Adrenal gland (tissue), 5 donors: ENCODE measurements around the gene HERC6.

ENCODE experiments used
- POLR2A ChIP-seq, 2 donors: fragments of 450-650 bp; IDR thresholded peaks; one replicate each; pipeline ENCODE4 v1.6.1; 2017; ENCODE audit warnings: antibody characterized with exemption in 2 of 2, mild to moderate bottlenecking in 2 of 2, moderate library complexity in 1 of 2
- TF ChIP-seq, protein P1 (sequence below), 6 experiments: fragments of 450-650 bp in 4 of 6; fragments of 200-600 bp in 2 of 6; sonication (generic) in 1 of 6; IDR thresholded peaks; 1 replicate in 5 of 6; 2 replicates in 1 of 6; pipeline versions ENCODE4 v1.5.1 to v1.8.0; 2016 to 2021; ENCODE audit warnings: antibody characterized with exemption in 6 of 6, mild to moderate bottlenecking in 2 of 6, moderate library complexity in 1 of 6
- donor health status: DM: no; HTN: no; CAD: no.

- TF ChIP-seq, protein P1, sequence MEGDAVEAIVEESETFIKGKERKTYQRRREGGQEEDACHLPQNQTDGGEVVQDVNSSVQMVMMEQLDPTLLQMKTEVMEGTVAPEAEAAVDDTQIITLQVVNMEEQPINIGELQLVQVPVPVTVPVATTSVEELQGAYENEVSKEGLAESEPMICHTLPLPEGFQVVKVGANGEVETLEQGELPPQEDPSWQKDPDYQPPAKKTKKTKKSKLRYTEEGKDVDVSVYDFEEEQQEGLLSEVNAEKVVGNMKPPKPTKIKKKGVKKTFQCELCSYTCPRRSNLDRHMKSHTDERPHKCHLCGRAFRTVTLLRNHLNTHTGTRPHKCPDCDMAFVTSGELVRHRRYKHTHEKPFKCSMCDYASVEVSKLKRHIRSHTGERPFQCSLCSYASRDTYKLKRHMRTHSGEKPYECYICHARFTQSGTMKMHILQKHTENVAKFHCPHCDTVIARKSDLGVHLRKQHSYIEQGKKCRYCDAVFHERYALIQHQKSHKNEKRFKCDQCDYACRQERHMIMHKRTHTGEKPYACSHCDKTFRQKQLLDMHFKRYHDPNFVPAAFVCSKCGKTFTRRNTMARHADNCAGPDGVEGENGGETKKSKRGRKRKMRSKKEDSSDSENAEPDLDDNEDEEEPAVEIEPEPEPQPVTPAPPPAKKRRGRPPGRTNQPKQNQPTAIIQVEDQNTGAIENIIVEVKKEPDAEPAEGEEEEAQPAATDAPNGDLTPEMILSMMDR (IDR thresholded peaks at IDR 0.05) = no peak
- no peak for TF ChIP-seq POLR2A (IDR thresholded peaks at IDR 0.05)
Observed at GRCh38 chr4:88335092-88335665, 43.5 kb upstream of the HERC6 start.
